Testis (tissue), 2 donors: ENCODE measurements around the gene PTEN.

ENCODE experiments used
- CTCF ChIP-seq, 3 experiments: fragments of 450-650 bp in 2 of 3; fragments of 200-600 bp in 1 of 3; sonication (generic) in 1 of 3; IDR thresholded peaks; one replicate each; pipeline ENCODE4 v1.5.1; 2016 to 2019; ENCODE audit warnings: antibody characterized with exemption in 3 of 3, mild to moderate bottlenecking in 2 of 3, moderate library complexity in 1 of 3
- POLR2A ChIP-seq: fragments of 450-650 bp; IDR thresholded peaks from one replicate; pipeline ENCODE4 v1.6.1; 2017; ENCODE audit warnings: antibody characterized with exemption, mild to moderate bottlenecking, moderate library complexity

- TF ChIP-seq POLR2A (no peak), CTCF (IDR thresholded peaks at IDR 0.05) (no peak)
Measured at GRCh38 chr10:87837445-87837844, 26.0 kb upstream of the PTEN start.
